Measurements from ENCODE around the gene NAPEPLD.
"Not testable (repeated sequence)": the region's sequence is repeated elsewhere in the genome, so short reads cannot be mapped to it uniquely, and the experiment has no call there.

The NAPEPLD gene

DNA sequence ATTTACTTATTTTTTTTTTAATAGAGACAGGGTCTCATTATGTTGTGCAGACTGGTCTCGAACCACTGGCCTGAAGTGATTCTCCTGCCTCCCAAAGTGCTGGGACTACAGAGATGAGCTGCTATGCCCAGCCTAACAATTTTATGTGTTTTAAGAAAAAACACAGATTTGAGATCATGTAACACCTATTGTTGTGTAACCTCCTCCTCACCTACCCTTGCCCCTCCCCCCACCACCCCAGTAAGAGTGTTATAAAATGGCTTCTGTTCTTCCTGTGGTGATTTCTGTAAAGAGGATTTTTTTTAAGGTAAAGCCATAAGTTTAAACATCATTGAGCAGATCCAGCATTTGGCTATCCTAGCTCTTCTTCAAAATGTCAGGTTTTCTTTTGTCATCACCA lies 66.4 kb downstream of the NAPEPLD start:
- Histone ChIP-seq H3K36me3 (ENCODE audit: control insufficient read depth, insufficient read depth, low read length) (no peaks in the 10 kb centered on the region), H3K9ac (no peak overlapping the region), H3K79me2 (peaks cover 23% of the 10 kb centered on the region), H3K4me3 (ENCODE audit: low read depth, low read length) (no peak overlapping the region), H3K27me3 (ENCODE audit: control insufficient read depth, insufficient read depth, low read length) (no peaks in the 10 kb centered on the region), H3K4me2 (ENCODE audit: low read length) (no peak overlapping the region), H3K4me1 (no peaks in the 10 kb centered on the region), H3K27ac (no peak overlapping the region), H3K9me3 (ENCODE audit: control insufficient read depth, low read length) (no peaks in the 10 kb centered on the region), H2AFZ (no peak overlapping the region)
- no peak for TF ChIP-seq CTCF (IDR thresholded peaks at IDR 0.05)

- Histone ChIP-seq H3K9me3 (ENCODE audit: control insufficient read depth, low read length) (no peaks in the 10 kb centered on the region), H3K27me3 (ENCODE audit: control insufficient read depth, insufficient read depth, low read length) (no peaks in the 10 kb centered on the region), H3K4me2 (ENCODE audit: low read length) (no peak overlapping the region), H3K4me3 (ENCODE audit: low read depth, low read length) (no peak overlapping the region), H3K79me2 (peaks cover 36% of the 10 kb centered on the region), H3K27ac (no peak overlapping the region), H2AFZ (no peak overlapping the region), H3K9ac (no peak overlapping the region), H3K36me3 (ENCODE audit: control insufficient read depth, insufficient read depth, low read length) (no peaks in the 10 kb centered on the region), H3K4me1 (peaks cover 4% of the 10 kb centered on the region)
- no peak for TF ChIP-seq CTCF (IDR thresholded peaks at IDR 0.05)
These were observed 68.0 kb downstream of the NAPEPLD start for GRCh38 chr7:103080923-103081322.

DNA sequence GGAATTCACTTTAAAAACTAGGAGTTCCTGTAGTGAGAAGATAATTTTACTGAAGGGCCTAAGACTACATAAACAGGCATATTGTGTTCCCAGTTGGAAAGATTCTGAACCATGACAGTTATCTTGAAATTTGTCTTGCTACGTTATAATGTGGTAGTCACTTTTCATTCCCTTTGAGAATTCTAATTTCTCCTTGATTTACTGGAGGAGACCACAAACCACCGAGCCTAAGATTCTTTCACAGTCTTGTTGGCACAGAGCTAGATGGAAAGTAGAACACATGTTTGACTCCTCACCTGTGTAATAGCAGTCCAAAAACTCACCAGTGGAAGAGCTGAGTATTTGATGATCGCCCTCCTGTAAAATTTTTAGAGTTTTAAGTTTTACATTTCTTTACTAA lies 69.1 kb downstream of the NAPEPLD start:
- Histone ChIP-seq H3K4me3 (ENCODE audit: low read depth, low read length) (no peak overlapping the region), H3K4me2 (ENCODE audit: low read length) (no peak overlapping the region), H3K9me3 (ENCODE audit: control insufficient read depth, low read length) (no peaks in the 10 kb centered on the region), H3K27me3 (ENCODE audit: control insufficient read depth, insufficient read depth, low read length) (no peaks in the 10 kb centered on the region), H3K9ac (no peak overlapping the region), H3K79me2 (peaks cover 41% of the 10 kb centered on the region), H3K36me3 (ENCODE audit: control insufficient read depth, insufficient read depth, low read length) (no peaks in the 10 kb centered on the region), H2AFZ (no peak overlapping the region), H3K27ac (no peak overlapping the region), H3K4me1 (peaks cover 8% of the 10 kb centered on the region)
- no peak for TF ChIP-seq CTCF (IDR thresholded peaks at IDR 0.05)

- H3K36me3 ChIP-seq (ENCODE audit: control insufficient read depth, insufficient read depth, low read length); H3K4me2 ChIP-seq (ENCODE audit: low read length); H2AFZ ChIP-seq; H3K9me3 ChIP-seq (ENCODE audit: control insufficient read depth, low read length); H3K27ac ChIP-seq; H3K27me3 ChIP-seq (ENCODE audit: control insufficient read depth, insufficient read depth, low read length); H3K9ac ChIP-seq; H3K4me3 ChIP-seq (ENCODE audit: low read depth, low read length): not testable (repeated sequence)
- peaks cover 39% of the 10 kb centered on the region for H3K79me2 ChIP-seq
- H3K4me1 ChIP-seq = peaks cover 11% of the 10 kb centered on the region
These were observed 70.7 kb downstream of the NAPEPLD start for GRCh38 chr7:103078226-103078625.

GRCh38 chr7:103077318-103077717 lies 71.6 kb downstream of the NAPEPLD start:
- no peaks in the 10 kb centered on the region for H3K36me3 ChIP-seq (ENCODE audit: control insufficient read depth, insufficient read depth, low read length)
- no peaks in the 10 kb centered on the region for H3K9me3 ChIP-seq (ENCODE audit: control insufficient read depth, low read length)
- no peak overlapping the region for H2AFZ ChIP-seq
- H3K4me1 ChIP-seq = peaks cover 11% of the 10 kb centered on the region
- no peak overlapping the region for H3K27ac ChIP-seq
- H3K4me2 ChIP-seq (ENCODE audit: low read length) = no peak overlapping the region
- peaks cover 36% of the 10 kb centered on the region for H3K79me2 ChIP-seq
- H3K27me3 ChIP-seq (ENCODE audit: control insufficient read depth, insufficient read depth, low read length) = no peaks in the 10 kb centered on the region
- no peak overlapping the region for H3K9ac ChIP-seq
- TF ChIP-seq CTCF (IDR thresholded peaks at IDR 0.05) = no peak
- no peak overlapping the region for H3K4me3 ChIP-seq (ENCODE audit: low read depth, low read length)

All from parathyroid adenoma (tissue), 2 donors.